Common myeloid progenitor, CD34-positive (primary cell): ENCODE results near the gene TGM6.

Source experiments
- CTCF ChIA-PET: fragments of 350-600 bp; sonication (Branson Sonifier 250); formaldehyde crosslinking; loops from one replicate; lab custom pipeline; 2021; ENCODE audit warnings: antibody characterized with exemption; lab: Charles Lee
- POLR2A ChIA-PET: fragments of 350-600 bp; sonication (Branson Sonifier 250); formaldehyde crosslinking; loops from one replicate; lab custom pipeline; 2021; ENCODE audit warnings: antibody characterized with exemption; lab: Charles Lee
- DNase-seq, 3 donors: peaks; one replicate each; pipeline versions ENCODE4 v3.0.0 to v3.0.0-alpha.2; 2013
- H3K27ac ChIP-seq, 2 experiments: 1 replicate in 1 of 2; 2 replicates in 1 of 2; pipeline ENCODE4 v1.7.0; 2013; ENCODE audit warnings: inconsistent platforms in 2 of 2, low read length in 2 of 2, mild to moderate bottlenecking in 2 of 2, low read depth in 1 of 2, moderate library complexity in 1 of 2; ENCODE audit not compliant: severe bottlenecking in 2 of 2, insufficient read depth in 1 of 2, poor library complexity in 1 of 2
- H3K27me3 ChIP-seq, 5 experiments: replicated peaks in 2 of 5; 1 replicate in 3 of 5; 2 replicates in 2 of 5; pipeline versions ENCODE4 v1.6.1 to v1.7.0; 2013; ENCODE audit warnings: low read length in 4 of 5, mild to moderate bottlenecking in 2 of 5, moderate library complexity in 2 of 5, inconsistent platforms in 1 of 5; ENCODE audit not compliant: insufficient read depth in 5 of 5, control insufficient read depth in 4 of 5
- H3K36me3 ChIP-seq, 4 experiments: 1 replicate in 2 of 4; 2 replicates in 2 of 4; pipeline versions ENCODE4 v1.6.1 to v1.7.0; 2013; ENCODE audit warnings: low read length in 3 of 4, control low read depth in 1 of 4, mild to moderate bottlenecking in 1 of 4; ENCODE audit not compliant: control insufficient read depth in 4 of 4, insufficient read depth in 4 of 4
- H3K4me1 ChIP-seq, 4 experiments: 1 replicate in 3 of 4; 2 replicates in 1 of 4; pipeline versions ENCODE4 v1.6.1 to v1.7.1; 2013; ENCODE audit warnings: low read length in 3 of 4, mild to moderate bottlenecking in 3 of 4, control low read depth in 1 of 4, inconsistent platforms in 1 of 4, moderate library complexity in 1 of 4; ENCODE audit not compliant: control insufficient read depth in 4 of 4, insufficient read depth in 4 of 4; ENCODE audit errors: control extremely low read depth in 1 of 4
- H3K4me3 ChIP-seq, 7 experiments: 1 replicate in 4 of 7; 2 replicates in 3 of 7; pipeline versions ENCODE4 v1.5.1 to v1.7.0; 2013; ENCODE audit warnings: mild to moderate bottlenecking in 7 of 7, low read length in 6 of 7, moderate library complexity in 6 of 7, inconsistent platforms in 2 of 7, low read depth in 2 of 7, control low read depth in 1 of 7; ENCODE audit not compliant: insufficient read depth in 4 of 7, control insufficient read depth in 1 of 7; ENCODE audit errors: extremely low read depth in 1 of 7
- H3K9me3 ChIP-seq, 5 experiments: 1 replicate in 4 of 5; 2 replicates in 1 of 5; pipeline versions ENCODE4 v1.6.1 to v1.7.1; 2013; ENCODE audit warnings: low read length in 4 of 5, mild to moderate bottlenecking in 2 of 5, inconsistent platforms in 1 of 5, low read depth in 1 of 5, moderate library complexity in 1 of 5; ENCODE audit not compliant: control insufficient read depth in 4 of 5, insufficient read depth in 2 of 5; ENCODE audit errors: control extremely low read depth in 1 of 5
- WGBS: methylation state at CpG from one replicate; pipeline ENCODE4 v1.1.5; 2013; ENCODE audit not compliant: insufficient coverage; 5-methylcytosine and 5-hydroxymethylcytosine counted together

TGM6 gene

DNA sequence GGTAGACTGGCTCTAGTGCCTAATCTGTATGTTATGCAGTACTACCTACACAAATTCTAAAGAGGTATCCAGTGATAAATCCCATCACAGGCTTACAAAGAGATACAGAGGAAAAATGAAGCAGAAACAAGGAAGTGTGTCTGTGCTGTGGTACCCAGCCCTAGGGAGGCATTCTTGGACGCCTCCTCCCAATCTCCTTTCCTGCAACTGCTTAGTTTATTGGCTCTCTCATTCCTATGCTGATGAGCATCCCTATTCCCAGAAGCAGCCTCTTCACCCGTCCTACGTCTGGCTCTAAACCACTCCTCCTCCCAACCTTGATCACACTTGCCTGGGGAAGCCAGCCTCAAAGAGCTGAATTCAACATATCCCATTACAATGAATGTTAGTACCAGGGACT, 34.5 kb upstream of the TGM6 start:
- ChIA-PET POLR2A (no interaction called here), CTCF (interaction anchor here (0.7 kb wide), 1 partner anchor 107 kb away, joined by 3 read pairs; no protein-coding TSS in a partner anchor)
- DNase-seq = no peak
- Histone ChIP-seq H3K4me3 (no peak overlapping the region), H3K9me3 (peaks cover 0 to 5% (median 0%) of the 10 kb centered on the region in 5 experiments), H3K36me3 (no peaks in the 10 kb centered on the region), H3K27me3 (peaks cover 0 to 27% (median 0%) of the 10 kb centered on the region in 5 experiments), H3K27ac (no peak overlapping the region), H3K4me1 (no peaks in the 10 kb centered on the region)
- WGBS = 94% methylated on average over 2 of the region's 3 CpGs

DNA sequence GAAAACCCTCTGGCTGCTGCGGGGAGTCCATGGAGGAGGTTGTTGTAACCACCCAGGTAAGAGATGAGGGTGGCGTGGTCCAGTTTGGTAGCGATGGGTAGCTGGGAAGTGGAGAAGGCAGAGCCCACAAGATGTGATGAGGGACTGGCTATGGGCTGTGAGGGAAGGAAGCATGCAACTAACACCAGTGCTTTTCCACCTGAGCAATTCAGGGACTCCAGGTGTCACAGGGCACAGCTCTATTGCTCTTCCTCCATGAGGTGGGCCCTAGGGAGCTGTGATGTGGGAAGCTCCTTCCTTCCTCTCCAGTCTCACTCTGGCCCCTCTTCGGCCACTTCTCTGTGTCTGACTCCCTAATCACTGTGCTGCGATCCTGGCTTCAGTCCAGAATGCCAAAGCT, 32.4 kb upstream of the TGM6 start:
- CTCF ChIA-PET = interaction anchor here (0.8 to 3.5 kb wide), 5 partner anchors 15 to 140 kb away, joined by 3 to 25 read pairs (median 3); no protein-coding TSS in a partner anchor
- POLR2A ChIA-PET = no interaction called here
- WGBS = 97% methylated on average over 4 of the region's 5 CpGs

DNA sequence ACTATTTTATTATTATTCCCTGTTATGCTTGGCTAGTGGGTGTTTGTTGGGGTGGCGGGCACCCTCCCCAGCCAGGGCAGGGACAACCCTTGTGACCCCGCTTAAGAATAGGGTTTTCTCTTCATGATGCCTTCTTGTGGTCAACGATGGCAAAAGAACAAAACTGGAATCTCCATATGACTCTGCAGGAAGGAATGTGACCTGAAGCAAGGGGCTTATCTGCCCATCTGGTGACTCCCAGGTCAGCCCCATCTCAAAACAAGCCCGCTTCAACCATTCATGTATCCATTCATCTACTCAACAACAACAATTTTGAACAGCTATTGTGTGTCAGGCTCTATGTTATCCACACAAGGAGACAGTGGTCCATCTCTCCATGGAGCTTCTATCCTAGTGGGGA, 30.9 kb upstream of the TGM6 start:
- POLR2A ChIA-PET = no interaction called here
- no peak overlapping the region for H3K4me3 ChIP-seq
- H3K9me3 ChIP-seq = peaks cover 0 to 5% (median 0%) of the 10 kb centered on the region in 5 experiments
- no peaks in the 10 kb centered on the region for H3K36me3 ChIP-seq
- no peak overlapping the region for H3K27ac ChIP-seq
- H3K27me3 ChIP-seq = peaks cover 0 to 45% (median 8%) of the 10 kb centered on the region in 5 experiments
- peaks cover 0 to 2% (median 0%) of the 10 kb centered on the region in 4 experiments for H3K4me1 ChIP-seq
- WGBS = 100% methylated on average over 2 of the region's 4 CpGs
- CTCF ChIA-PET = interaction anchor here (1.1 to 3.5 kb wide), 3 partner anchors 102 to 132 kb away, joined by 3 to 25 read pairs (median 4); no protein-coding TSS in a partner anchor
- no peak for DNase-seq

More for the DNA sequence above, 32.4 kb upstream of the TGM6 start:
- Histone ChIP-seq H3K4me1 (peaks cover 0 to 2% (median 0%) of the 10 kb centered on the region in 4 experiments), H3K27ac (no peak overlapping the region), H3K27me3 (peaks cover 0 to 33% (median 3%) of the 10 kb centered on the region in 5 experiments), H3K4me3 (no peak overlapping the region), H3K9me3 (peaks cover 0 to 5% (median 0%) of the 10 kb centered on the region in 5 experiments), H3K36me3 (no peaks in the 10 kb centered on the region)
- no peak for DNase-seq

DNA sequence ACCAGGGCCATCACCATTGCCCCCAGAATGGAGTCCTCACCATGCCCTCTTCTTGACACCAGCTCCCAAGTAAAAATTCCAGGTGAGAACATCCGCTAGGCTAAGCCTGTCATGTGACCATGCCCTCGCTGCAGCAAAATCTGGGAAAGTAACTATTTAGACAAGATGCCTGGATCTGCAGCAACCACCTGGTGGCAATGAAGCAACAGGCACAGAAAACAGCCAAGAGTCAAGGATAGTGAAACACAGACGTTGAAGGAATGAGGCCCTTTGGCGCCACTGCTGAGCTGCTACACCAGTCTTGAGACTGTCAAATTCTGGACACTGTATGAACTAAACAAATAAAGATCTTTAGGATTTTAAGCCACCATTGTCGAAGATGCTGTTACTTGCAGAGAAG, 30.1 kb upstream of the TGM6 start:
- Histone ChIP-seq H3K4me1 (peaks cover 0 to 2% (median 0%) of the 10 kb centered on the region in 4 experiments), H3K4me3 (no peak overlapping the region), H3K9me3 (peaks cover 0 to 5% (median 0%) of the 10 kb centered on the region in 5 experiments), H3K36me3 (no peaks in the 10 kb centered on the region), H3K27me3 (peaks cover 0 to 48% (median 8%) of the 10 kb centered on the region in 5 experiments), H3K27ac (no peak overlapping the region)
- WGBS = 93% methylated on average over 5 of the region's 5 CpGs
- no peak for DNase-seq
- POLR2A ChIA-PET = no interaction called here
- CTCF ChIA-PET = interaction anchor here (1.0 to 3.5 kb wide), 3 partner anchors 16 to 113 kb away, joined by 3 to 25 read pairs (median 4); no protein-coding TSS in a partner anchor

DNA sequence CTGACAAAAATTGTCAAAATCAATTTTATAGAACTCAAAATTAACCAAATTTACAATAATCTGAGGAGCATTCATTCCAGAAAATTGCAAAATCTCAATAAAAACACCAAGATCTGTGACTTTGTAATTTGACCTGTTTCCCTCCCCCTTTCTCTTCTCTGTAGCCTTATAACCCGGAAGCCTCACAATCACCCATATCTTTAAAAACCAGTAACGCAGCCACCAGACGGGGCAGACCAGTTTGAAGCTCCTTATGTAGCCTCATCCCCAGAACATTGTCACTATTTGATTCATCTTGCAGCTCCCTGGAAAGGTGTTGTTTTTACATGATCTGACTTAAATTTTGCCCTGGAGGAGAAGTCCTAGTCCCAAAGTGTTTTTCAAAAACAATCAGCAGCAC, 27.5 kb upstream of the TGM6 start:
- CTCF ChIA-PET = interaction anchor here (0.7 to 1.1 kb wide), 2 partner anchors 58 to 145 kb away, joined by 4 read pairs; no protein-coding TSS in a partner anchor
- no peak for DNase-seq
- WGBS = 100% methylated on average over 2 of the region's 3 CpGs
- POLR2A ChIA-PET = no interaction called here
- Histone ChIP-seq H3K4me3 (no peak overlapping the region), H3K9me3 (no peaks in the 10 kb centered on the region), H3K27ac (no peak overlapping the region), H3K36me3 (no peaks in the 10 kb centered on the region), H3K4me1 (peaks cover 0 to 2% (median 0%) of the 10 kb centered on the region in 4 experiments), H3K27me3 (peaks cover 0 to 50% (median 14%) of the 10 kb centered on the region in 5 experiments)

DNA sequence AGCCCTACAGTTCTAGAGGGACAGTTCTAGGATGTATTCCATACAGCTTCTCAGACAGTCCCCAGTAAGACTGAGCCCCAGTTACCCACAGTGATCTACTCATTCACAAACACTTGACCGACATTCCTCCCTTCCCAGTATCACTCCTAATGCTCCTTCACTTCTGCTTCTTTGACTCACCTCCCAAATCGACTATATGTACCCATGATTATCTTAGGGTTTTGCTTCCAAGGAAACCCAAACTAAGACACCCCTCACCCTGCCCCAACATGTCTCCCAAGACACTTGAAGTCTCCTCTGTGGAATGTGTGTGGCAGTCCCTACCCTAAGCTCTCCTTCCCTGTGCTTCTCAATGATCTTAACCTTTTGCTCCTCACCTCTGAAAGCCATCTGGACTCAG, 23.6 kb upstream of the TGM6 start:
- peaks cover 0 to 40% (median 14%) of the 10 kb centered on the region in 5 experiments for H3K27me3 ChIP-seq
- H3K36me3 ChIP-seq = no peaks in the 10 kb centered on the region
- POLR2A ChIA-PET = interaction anchor here (1.0 kb wide), 1 partner anchor 173 kb away, joined by 3 read pairs; no protein-coding TSS in a partner anchor

DNA sequence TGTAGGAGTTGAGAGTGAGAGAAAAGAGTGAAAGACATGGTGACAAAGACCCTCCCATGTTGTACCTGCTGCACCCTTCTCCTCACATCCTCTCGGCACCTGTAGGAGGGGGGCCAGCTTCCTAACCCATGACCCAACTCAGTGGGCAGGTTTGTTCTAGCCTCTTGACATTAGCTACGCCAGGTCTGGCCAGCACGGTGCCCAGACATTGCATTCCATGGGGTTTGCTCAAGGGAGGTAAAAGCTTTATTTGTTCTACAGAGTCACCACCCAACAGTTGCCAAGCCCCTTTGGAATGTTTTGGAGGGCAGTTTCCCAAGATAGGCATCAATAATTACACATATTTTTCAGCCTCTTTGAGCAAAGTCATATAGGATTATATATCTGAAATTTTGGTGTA, 22.7 kb upstream of the TGM6 start:
- CTCF ChIA-PET = no interaction called here
- no peak for DNase-seq
- POLR2A ChIA-PET = no interaction called here
- 100% methylated on average over 1 of the region's 3 CpGs for WGBS
- Histone ChIP-seq H3K9me3 (peaks cover 2 to 19% (median 7%) of the 10 kb centered on the region in 5 experiments), H3K4me3 (no peak overlapping the region), H3K27me3 (peaks cover 0 to 39% (median 14%) of the 10 kb centered on the region in 5 experiments), H3K36me3 (no peaks in the 10 kb centered on the region), H3K4me1 (no peaks in the 10 kb centered on the region), H3K27ac (no peak overlapping the region)

More for the DNA sequence above, 23.6 kb upstream of the TGM6 start:
- CTCF ChIA-PET = no interaction called here
- peaks cover 2 to 16% (median 5%) of the 10 kb centered on the region in 5 experiments for H3K9me3 ChIP-seq
- 92% methylated on average over 2 of the region's 2 CpGs for WGBS
- no peak overlapping the region for H3K27ac ChIP-seq
- no peak overlapping the region for H3K4me3 ChIP-seq
- H3K4me1 ChIP-seq = no peaks in the 10 kb centered on the region
- DNase-seq = no peak
